AG04449 (cell line): ENCODE results near the gene TMPRSS6.

Experiments used
- CTCF ChIA-PET: fragments of 350-600 bp; formaldehyde crosslinking; extraction: SDS; loops from one replicate; lab custom pipeline; 2021; ENCODE audit warnings: antibody characterized with exemption; lab: Yijun Ruan, JAX
- POLR2A ChIA-PET: fragments of 400-600, 350-600 bp; formaldehyde crosslinking; extraction: SDS; loops from one replicate; lab custom pipeline; 2020; ENCODE audit warnings: antibody characterized with exemption, inconsistent platforms; lab: Yijun Ruan, JAX
- DNase-seq: peaks from one replicate; pipeline ENCODE4 v3.0.0-alpha.2; 2010; ENCODE audit warnings: low read depth, low spot score
- H3K4me3 ChIP-seq: 2 replicates; pipeline ENCODE4 v1.5.1; 2011; ENCODE audit warnings: low read depth, mild to moderate bottlenecking, control low read depth, low read length
- CTCF ChIP-seq: IDR thresholded peaks from one replicate; pipeline ENCODE4 v1.5.1; 2011; ENCODE audit warnings: mild to moderate bottlenecking, moderate library complexity, low read length, control low read depth, inconsistent platforms; ENCODE audit not compliant: insufficient read depth; ENCODE audit errors: missing control alignments

TMPRSS6 gene

DNA sequence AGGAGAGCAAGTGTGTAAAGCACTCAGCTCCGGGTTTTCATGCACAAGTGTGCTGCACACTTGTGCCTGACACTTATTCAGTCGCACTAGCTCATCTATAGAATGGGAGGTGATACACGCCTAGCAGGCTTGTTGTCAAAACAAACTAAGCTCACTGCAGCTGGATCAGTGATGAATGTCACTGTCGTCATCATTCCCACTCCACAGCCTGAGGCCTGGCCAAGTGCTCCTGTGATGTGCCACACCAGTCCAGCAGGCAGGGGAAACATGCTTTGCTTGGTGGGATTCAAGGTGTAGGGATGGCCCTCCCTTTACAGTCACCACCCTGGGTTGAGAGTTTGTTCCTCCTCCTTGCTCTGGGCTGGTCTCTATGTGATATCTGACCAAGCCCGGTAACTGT is 83.2 kb downstream of the TMPRSS6 start:
- no peak for DNase-seq
- ChIA-PET POLR2A (interaction anchor here (1.1 kb wide), 1 partner anchor 11 kb away, joined by 3 read pairs; no protein-coding TSS in a partner anchor), CTCF (interaction anchor here (1.7 to 2.2 kb wide), 2 partner anchors 25 to 173 kb away, joined by 5 read pairs; partner anchors contain the start of gene KCTD17)
- no peak for TF ChIP-seq CTCF
- no peak overlapping the region for H3K4me3 ChIP-seq

DNA sequence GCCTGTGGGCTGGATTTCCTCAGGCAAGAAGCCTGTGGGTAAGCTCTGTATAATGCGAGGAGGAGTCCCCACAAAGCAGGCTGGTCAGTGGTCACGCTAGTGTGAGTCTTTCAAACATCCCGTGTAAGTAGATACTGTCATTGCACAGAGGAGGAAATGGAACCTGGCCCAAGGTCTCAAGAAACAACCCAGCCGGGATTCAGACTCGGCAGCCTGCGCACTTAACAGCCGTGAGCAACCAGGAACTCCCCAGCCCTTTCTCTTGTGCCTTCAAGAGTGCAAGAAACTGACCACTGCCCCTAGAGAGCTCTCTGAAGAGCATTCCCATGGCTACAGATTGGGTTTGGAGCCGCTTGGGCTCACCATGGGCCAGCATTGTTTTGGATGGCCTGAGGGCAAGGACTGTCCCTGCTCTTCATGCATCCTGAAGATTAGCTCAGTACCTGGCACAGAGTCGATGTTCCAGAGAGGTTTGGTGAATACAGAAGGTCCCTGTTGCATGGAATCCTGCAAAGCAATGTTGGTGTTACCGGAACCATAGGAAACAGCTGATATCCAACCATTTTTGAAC is 83.9 kb downstream of the TMPRSS6 start:
- no peak for DNase-seq
- H3K4me3 ChIP-seq, result no peak overlapping the region
- POLR2A ChIA-PET, result interaction anchor here (1.1 kb wide), 1 partner anchor 12 kb away, joined by 3 read pairs; no protein-coding TSS in a partner anchor
- TF ChIP-seq CTCF, result no peak
- CTCF ChIA-PET, result interaction anchor here (1.7 to 6.0 kb wide), 3 partner anchors 19 to 174 kb away, joined by 5 to 46 read pairs (median 5); partner anchors contain the start of gene KCTD17

- H3K4me3 ChIP-seq, result no peak overlapping the region
- TF ChIP-seq CTCF, result no peak
- no peak for DNase-seq
- ChIA-PET POLR2A (no interaction called here), CTCF (interaction anchor here (1.7 to 6.0 kb wide), 3 partner anchors 20 to 175 kb away, joined by 5 to 46 read pairs (median 5); partner anchors contain the start of gene KCTD17)
Measured at GRCh38 chr22:37024339-37025157, 85.0 kb downstream of the TMPRSS6 start.

- no peak for DNase-seq
- no peak overlapping the region for H3K4me3 ChIP-seq
- ChIA-PET CTCF (interaction anchor here (4.2 to 6.0 kb wide), 2 partner anchors 8 to 20 kb away, joined by 46 to 65 read pairs; no protein-coding TSS in a partner anchor), POLR2A (interaction anchor here (1.3 kb wide), 1 partner anchor 9 kb away, joined by 4 read pairs; no protein-coding TSS in a partner anchor)
- TF ChIP-seq CTCF, result no peak
Measured at GRCh38 chr22:37023743-37024338, 85.7 kb downstream of the TMPRSS6 start.

- DNase-seq, result no peak
- no peak for TF ChIP-seq CTCF
- POLR2A ChIA-PET, result interaction anchor here (1.3 kb wide), 1 partner anchor 10 kb away, joined by 4 read pairs; no protein-coding TSS in a partner anchor
- CTCF ChIA-PET, result interaction anchor here (0.7 to 6.0 kb wide), 12 partner anchors 9 to 177 kb away, joined by 3 to 65 read pairs (median 4); no protein-coding TSS in a partner anchor
- no peak overlapping the region for H3K4me3 ChIP-seq
Measured at GRCh38 chr22:37022483-37023337, 86.8 kb downstream of the TMPRSS6 start.
